MM.1S (cell line): ENCODE data around the gene SNRPA.
"Not testable (repeated sequence)": the region's sequence is repeated elsewhere in the genome, so short reads cannot be mapped to it uniquely, and the experiment has no call there.

Experiments used
- EZH2 ChIP-seq: fragments of 300-600 bp; sonication (generic); optimal IDR thresholded peaks from 2 replicates; pipeline ENCODE3; 2017; ENCODE audit warnings: low read depth, mild to moderate bottlenecking, antibody characterized with exemption, low read length, mixed read lengths
- EZH2phosphoT487 ChIP-seq: fragments of 300-600 bp; sonication (generic); IDR thresholded peaks from 2 replicates; pipeline ENCODE4 v1.6.1; 2018; ENCODE audit warnings: antibody characterized with exemption, low read length
- TF ChIP-seq, protein P1 (sequence below): fragments of 300-600 bp; sonication (generic); IDR thresholded peaks from 2 replicates; pipeline ENCODE4 v1.5.1; 2016; ENCODE audit warnings: antibody characterized with exemption, low read length, mixed read lengths

GRCh38 chr19:40812571-40812970 is 61.6 kb downstream of the SNRPA start:
- TF ChIP-seq, protein P1, sequence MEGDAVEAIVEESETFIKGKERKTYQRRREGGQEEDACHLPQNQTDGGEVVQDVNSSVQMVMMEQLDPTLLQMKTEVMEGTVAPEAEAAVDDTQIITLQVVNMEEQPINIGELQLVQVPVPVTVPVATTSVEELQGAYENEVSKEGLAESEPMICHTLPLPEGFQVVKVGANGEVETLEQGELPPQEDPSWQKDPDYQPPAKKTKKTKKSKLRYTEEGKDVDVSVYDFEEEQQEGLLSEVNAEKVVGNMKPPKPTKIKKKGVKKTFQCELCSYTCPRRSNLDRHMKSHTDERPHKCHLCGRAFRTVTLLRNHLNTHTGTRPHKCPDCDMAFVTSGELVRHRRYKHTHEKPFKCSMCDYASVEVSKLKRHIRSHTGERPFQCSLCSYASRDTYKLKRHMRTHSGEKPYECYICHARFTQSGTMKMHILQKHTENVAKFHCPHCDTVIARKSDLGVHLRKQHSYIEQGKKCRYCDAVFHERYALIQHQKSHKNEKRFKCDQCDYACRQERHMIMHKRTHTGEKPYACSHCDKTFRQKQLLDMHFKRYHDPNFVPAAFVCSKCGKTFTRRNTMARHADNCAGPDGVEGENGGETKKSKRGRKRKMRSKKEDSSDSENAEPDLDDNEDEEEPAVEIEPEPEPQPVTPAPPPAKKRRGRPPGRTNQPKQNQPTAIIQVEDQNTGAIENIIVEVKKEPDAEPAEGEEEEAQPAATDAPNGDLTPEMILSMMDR = not testable (repeated sequence)
- not testable (repeated sequence) for TF ChIP-seq EZH2, EZH2phosphoT487
